HG03439 (cell line): ENCODE measurements around the gene POU2F1.

ENCODE experiments used
- ATAC-seq: cut with Tn5 transposase; IDR thresholded peaks from one replicate; pipeline ENCODE4 v1.9.1; 2021; ENCODE audit warnings: mild to moderate bottlenecking, moderate library complexity; ENCODE audit not compliant: unreplicated experiment

POU2F1 gene

DNA sequence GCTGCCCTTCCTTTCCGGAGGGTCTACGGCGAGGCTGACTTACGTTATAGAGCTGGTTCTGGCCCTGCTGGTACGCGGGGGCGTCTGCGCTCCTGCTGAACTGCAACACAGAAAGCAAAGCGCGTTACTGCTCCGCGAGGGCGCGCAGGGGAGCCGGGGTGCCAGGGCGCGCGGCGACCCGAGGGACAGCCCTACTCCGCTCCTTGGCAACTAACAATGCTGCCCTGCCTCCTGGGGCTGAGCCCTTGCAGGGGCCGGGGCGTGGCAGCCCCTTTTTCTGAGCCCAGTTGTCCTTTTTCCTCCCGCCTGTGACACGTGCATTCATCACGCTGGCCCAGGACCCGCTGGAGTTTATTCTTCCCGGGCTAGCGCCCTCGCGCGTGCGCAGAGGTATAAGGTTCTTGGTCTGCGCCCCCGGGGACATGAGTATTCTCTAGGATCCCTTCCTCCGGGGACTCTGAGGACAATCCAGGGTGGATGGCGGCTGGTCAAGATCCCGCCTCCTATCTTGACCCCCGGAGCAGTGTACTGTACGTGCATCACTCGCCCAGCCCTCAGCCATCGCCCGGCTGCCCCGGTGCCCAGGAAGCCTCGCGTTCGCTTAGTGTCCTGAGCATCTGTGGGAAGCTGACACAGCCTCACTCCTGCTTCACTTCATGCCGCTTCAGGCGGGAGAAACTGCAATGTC, 218.8 kb downstream of the POU2F1 start:
- no peak for ATAC-seq

- no peak for ATAC-seq
Observed at GRCh38 chr1:167440345-167440744, 219.7 kb downstream of the POU2F1 start.

DNA sequence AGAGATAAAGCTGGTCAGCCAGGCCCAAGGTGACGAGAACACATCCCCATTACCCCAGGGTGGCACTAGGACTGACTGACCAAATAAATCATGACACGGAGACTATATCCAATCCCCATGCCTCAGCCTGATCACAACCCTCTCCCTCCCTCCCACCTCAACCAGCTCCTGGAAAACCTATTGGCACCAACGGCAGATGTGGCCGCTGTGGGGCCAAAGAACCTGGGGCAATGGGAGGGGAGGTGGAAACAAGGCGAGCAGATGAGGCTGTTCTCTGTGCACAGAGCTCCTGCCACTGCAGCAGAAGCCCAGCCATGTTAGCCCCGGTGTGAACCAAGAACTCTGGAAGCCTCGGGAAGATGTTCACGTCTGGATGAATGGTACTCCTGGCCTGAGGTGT, 220.1 kb downstream of the POU2F1 start:
- no peak for ATAC-seq

DNA sequence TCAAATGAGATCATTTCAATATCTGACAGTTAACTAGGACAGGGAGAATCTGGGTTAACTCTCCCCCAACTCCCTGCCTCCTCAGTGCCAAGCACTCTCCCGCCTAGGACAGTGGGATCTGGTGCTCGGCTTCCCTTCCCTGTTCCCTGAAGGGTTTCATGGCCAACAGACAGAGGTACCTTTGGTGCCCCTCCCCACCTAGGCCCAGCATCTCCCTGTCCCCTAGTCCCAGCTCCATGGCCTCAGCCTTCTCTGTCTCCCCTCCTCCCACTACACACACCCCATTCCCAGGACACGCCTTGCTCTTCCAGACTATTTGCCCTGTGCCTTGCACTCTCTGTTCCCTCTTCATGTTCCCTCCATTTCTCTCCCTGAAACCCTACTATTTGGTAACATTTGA, 220.5 kb downstream of the POU2F1 start:
- no peak for ATAC-seq

GRCh38 chr1:167442142-167442848, 221.6 kb downstream of the POU2F1 start:
- ATAC-seq = peak; percentile 74

- no peak for ATAC-seq
Observed at GRCh38 chr1:167442854-167443565, 222.3 kb downstream of the POU2F1 start.

DNA sequence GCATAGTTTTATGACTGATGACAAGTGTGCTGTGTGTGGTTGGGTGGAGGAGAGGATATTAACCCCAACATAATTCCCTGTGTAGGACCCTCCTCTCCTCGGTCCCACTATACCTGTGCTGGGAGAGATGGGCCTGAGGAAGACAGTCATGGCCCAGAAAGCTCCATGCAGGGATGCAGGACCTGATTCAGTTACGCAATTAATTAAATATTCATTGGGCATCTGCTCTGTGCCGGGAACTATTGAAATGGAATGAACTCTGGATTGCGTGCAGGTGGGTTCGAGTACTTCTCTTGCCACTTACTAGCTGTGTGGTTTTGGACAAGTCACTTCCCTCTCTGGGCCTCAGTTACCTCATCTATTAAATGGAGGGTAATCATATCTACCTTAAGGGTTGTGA, 223.1 kb downstream of the POU2F1 start:
- no peak for ATAC-seq

GRCh38 chr1:167446966-167447365, 226.3 kb downstream of the POU2F1 start:
- ATAC-seq = no peak

DNA sequence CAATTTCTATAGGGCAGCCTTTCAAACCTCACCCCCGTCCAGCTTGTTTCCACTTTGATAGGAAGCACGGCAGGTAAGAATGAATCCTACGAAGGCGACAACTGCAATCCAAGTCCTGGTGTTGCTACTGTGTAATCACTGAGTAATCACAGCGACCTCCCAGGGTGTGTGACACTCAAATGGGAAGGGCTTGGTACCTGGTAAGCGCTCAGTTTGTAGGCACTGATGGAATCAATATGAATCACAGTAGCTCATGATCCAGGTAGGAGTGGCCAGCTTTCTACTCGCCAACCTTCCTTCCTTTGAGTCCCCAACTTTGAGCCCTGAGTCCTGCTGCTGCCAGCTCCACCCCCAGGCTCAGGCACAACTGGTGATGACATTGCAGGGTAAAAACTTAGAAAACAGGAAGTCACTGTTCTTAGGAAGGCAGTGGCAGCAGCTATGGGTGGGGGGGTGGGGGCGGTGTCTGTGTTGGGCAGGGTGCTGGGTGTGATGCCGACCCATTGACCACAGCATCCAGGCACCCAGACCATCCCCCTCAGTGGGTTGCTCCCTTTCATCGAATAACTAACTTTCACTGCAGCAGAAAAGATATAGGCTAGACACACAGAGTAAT, 226.9 kb downstream of the POU2F1 start:
- ATAC-seq = peak; percentile 61

DNA sequence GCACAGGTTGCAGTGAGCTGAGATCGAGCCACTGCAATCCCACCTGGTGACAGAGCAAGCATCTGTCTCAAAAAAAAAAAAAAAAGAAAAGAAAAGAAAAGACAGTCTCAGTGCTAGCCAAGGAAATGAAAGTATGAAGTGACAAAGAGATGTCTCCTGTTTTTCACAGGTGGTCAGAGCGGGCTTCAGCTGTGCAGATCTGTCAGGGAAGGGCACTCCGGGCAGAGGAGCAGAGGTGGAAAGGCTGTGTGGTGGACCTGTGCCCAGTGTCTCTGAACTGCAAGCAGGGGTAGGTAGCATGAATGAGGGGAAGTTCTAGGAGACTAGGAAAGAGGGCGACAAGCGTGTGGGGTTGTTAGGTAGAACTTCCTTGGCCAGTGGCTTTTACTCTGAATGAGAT, 230.2 kb downstream of the POU2F1 start:
- ATAC-seq = no peak

- ATAC-seq = no peak
Observed at GRCh38 chr1:167452483-167452882, 231.8 kb downstream of the POU2F1 start.

GRCh38 chr1:167453123-167453522, 232.4 kb downstream of the POU2F1 start:
- ATAC-seq = no peak

- peak; percentile 19 for ATAC-seq
Observed at GRCh38 chr1:167454304-167454893, 233.7 kb downstream of the POU2F1 start.

DNA sequence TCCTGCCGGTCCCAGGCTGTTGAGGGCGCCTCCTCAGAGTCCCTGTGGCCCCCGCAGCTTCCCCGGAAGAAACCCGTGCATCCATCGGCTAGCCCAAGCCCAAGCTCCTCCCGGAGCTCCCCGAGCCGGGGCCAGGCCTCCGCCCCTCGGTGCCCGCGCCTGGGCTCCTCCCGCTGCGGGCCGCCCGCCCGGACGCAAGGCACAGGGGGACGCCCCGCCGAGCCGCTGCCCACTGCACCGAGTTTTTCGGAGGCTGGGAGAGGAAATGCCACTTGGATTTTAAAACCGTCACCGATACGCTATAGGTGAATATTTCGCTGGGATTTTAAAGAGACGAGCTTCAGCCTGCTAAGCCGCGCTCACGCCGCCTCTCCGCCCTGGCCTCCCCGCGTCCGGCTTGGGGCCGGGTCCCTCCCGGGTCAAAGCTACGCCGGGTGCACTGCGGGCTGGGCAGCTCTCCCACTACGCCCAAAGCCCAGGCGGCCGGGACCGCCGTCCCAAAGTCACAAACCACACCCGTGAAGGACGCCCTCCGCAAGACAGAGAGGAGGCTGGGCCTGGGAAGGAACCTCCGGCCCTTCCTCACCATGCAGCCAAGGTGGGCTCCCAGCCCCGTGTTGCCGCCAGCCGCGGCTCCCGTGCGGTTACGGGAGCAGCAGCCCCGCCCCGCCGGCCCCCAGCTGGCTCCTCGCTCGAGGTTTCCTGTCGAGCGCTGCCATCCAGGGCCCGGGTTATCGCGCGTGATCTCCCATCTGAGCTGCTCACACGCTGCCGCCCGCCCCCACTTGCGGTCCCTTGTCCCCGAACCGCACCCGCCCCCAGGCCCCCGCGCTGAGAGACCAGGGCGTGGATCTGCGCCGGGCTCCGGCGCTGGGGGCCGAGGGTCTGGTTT, 234.5 kb downstream of the POU2F1 start:
- ATAC-seq = peak; percentile 57

DNA sequence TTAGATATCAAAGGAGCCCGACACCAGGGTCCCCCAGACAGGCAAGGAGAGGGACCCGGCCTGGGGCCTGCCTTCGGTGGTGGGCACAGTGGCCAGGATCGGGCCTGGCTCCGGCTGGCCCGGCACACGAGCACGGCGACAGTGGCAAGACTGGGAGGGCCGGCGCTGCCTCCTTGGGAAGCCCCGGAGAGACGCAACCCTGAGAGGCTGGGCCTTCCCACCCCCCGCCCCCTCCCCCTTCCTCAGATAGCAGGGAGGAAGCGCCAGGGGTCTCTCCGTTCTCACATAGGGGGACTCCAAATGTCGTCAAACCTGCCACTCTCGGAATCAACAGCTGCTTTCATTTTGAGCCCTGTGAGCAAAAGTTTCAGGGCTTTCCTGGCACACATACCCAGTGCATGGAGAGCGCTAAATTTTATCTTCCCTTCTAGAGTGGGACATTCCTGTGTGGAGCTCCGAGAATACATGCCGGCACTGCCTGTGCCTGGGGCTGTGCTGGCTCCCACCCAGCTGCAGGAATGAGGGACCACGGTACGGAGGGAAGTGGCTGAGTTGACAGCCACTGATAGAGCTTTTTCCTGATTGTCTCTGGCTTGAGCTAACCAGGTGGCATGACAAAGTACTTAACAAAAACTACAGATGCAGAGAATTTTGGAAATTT, 235.2 kb downstream of the POU2F1 start:
- peak; percentile 46 for ATAC-seq

DNA sequence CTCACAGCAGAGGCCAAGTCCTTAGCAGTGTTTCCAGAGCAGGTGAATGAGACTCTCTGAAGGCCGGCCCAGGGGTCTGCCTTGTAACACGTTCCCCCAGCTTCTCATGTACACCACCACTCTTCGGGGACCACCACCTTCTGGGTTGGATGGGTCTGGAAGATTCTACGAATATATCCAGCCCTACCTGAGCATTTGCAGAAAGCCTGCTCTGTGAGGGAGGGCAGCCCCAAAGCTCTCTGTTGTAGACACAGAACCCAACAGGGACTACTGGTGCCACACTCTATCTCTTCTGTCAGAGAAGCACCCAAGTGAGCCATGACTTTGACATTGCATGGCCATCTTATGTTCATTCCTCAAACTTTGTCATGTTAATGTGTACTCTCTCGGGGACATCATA, 235.8 kb downstream of the POU2F1 start:
- no peak for ATAC-seq

- ATAC-seq = no peak
Observed at GRCh38 chr1:167456926-167457325, 236.2 kb downstream of the POU2F1 start.

DNA sequence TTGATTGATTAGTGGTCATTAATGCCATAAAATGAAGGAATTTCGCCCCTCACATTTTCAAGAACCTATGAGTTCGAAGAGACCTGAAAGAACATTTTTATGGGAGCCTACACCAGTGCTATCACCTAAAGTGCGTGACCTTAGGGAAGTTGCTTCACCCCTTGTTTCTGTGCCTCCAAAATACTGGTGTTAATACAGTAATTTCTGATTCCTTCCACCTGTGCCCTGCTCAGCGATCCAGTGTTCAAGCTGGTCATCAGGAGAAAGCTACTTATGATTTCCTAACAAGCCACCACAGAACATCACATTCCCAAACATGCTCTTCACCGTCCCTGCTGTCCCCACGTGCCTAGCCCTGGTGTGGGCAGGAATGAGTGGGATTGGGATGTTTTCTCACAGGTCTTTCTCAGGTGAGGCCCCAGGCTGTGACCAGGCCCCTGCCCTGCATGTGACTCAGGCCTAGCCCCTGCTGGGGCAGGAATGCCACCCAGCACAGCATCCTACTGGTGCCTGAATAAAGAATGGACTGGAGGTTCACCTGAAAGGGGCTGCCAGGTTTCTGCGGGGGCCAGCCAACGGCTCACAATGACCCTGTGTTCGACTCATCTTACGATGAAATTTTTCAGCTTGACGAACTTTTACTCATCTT, 237.4 kb downstream of the POU2F1 start:
- ATAC-seq = no peak

GRCh38 chr1:167460836-167461235, 240.2 kb downstream of the POU2F1 start:
- no peak for ATAC-seq
